Rectal smooth muscle tissue (tissue), 1 donor: Measurements from ENCODE around the gene ADGRF5.

Experiments used
- H3K27ac ChIP-seq: one replicate; pipeline ENCODE4 v1.7.0; 2013; ENCODE audit warnings: low read depth, low read length, inconsistent platforms
- H3K27me3 ChIP-seq: one replicate; pipeline ENCODE4 v1.7.0; 2013; ENCODE audit warnings: low read length; ENCODE audit not compliant: control insufficient read depth, insufficient read depth
- H3K36me3 ChIP-seq: one replicate; pipeline ENCODE4 v1.7.0; 2013; ENCODE audit warnings: low read length; ENCODE audit not compliant: control insufficient read depth, insufficient read depth
- H3K4me1 ChIP-seq: one replicate; pipeline ENCODE4 v1.7.0; 2013; ENCODE audit warnings: low read length; ENCODE audit not compliant: control insufficient read depth, insufficient read depth
- H3K4me3 ChIP-seq: one replicate; pipeline ENCODE4 v1.7.0; 2013; ENCODE audit warnings: low read length
- H3K9ac ChIP-seq: one replicate; pipeline ENCODE4 v1.7.0; 2013; ENCODE audit warnings: low read length

The ADGRF5 gene

DNA sequence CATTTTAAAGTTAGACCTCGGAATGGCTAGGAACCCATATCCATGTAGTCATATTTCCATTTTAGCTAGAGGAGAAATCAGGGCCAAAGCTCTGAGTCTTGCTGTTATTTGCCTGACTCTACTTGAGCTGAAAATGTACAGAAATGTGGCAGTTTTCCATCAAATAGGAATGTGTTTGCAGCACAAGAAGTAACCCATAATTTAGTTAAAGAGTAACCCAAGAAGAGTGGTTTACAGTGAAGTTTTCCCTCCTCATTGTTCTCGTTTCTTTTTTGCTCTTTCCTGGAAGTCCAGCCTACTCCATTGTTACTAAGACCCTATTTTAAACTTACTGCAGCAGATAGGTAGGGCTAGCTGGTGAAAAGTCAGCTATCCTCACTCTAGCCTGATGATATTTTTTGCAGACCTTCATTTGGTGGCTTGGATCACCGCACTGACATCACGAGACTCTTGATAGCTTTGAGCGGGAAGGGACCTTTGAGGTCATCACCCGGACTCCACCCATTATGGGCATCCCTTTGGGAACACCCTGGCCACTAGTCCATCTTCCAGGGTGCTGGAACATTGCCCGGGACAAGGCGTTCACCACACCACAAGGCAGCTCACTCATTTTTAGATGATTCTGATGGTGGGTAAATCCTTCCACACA lies 28.0 kb upstream of the ADGRF5 start:
- Histone ChIP-seq H3K4me3 (no peak overlapping the region), H3K36me3 (no peaks in the 10 kb centered on the region), H3K27ac (no peak overlapping the region), H3K4me1 (no peaks in the 10 kb centered on the region), H3K27me3 (no peaks in the 10 kb centered on the region), H3K9ac (no peak overlapping the region)

DNA sequence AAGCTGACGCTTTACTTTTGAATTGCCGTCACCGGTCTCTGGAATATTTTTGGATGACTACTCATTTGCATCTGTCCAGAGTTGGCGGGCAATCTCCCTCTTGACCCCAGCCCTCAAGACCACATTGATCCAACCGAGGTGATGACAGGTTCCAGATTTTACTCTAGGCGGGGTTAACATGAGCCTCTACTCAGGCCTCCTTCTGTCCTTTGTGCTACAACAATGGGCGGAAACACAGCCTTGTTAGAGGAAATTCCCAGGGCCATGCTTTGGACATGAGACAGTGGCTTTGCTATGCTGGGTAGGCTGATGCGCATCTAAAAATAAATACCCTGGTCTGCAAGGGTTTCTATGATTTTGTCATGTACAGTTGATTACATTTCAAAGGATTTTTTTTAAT lies 27.0 kb upstream of the ADGRF5 start:
- Histone ChIP-seq H3K9ac (no peak overlapping the region), H3K36me3 (no peaks in the 10 kb centered on the region), H3K4me1 (no peaks in the 10 kb centered on the region), H3K27ac (no peak overlapping the region), H3K4me3 (no peak overlapping the region), H3K27me3 (no peaks in the 10 kb centered on the region)

DNA sequence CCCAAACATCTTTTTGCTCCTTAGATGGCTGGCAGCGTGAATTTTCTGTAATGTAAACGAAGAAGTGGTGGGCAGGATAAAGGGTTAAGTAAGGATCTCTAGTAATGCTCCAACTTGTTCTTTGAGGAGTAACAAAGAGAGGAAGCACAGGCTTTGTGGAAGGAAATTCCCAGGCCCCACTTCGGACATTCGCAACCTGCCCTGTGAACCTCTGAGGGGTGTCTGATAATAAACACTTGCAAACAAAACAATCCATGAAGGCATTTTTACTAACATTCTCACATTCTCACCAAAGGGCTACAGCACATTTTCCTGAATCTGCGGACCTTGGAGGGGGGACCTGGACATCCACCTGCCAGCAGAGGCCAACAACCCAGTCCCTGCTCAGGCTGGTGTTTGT lies 25.8 kb upstream of the ADGRF5 start:
- Histone ChIP-seq H3K9ac (no peak overlapping the region), H3K4me1 (no peaks in the 10 kb centered on the region), H3K27ac (no peak overlapping the region), H3K27me3 (no peaks in the 10 kb centered on the region), H3K36me3 (no peaks in the 10 kb centered on the region), H3K4me3 (no peak overlapping the region)

DNA sequence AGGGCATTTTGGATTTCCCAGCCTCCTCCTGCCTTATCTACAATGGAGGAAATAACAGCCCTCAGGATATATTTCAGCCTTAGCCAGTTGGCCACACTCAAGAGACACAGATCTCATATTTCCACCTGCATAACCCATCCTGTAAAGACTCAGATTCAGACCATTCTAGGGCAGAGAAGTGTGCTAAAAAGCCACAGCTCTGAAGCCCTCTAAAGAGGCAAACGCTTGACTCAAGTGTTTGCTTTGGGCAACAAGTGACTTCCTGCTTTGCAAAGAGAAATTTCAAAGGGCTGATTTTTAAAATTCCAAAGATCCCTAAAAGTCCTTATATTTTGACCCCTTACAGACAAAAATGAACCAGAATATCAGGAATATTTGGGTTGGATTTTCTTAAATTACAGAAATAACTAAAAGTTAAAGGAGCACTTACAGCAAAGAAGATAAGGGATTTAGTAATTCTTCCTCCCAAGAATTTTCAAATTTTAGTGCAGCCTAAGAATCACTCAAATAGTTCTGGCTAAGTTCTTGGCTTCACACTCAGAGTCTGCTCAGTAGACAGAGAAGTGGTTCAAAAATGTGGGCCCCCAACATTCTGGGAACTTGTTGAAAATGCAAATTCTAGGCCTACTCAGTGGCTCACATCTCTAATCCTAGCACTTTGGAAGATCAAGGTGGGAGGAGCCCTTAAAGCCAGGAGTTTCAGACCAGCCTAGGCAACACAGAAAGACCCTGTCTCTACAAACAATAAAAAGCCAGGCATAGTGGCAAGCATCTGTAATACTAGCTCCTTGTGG lies 18.9 kb upstream of the ADGRF5 start:
- no peaks in the 10 kb centered on the region for H3K36me3 ChIP-seq
- H3K4me1 ChIP-seq, result no peaks in the 10 kb centered on the region
- no peak overlapping the region for H3K9ac ChIP-seq
- H3K27ac ChIP-seq, result no peak overlapping the region
- no peaks in the 10 kb centered on the region for H3K27me3 ChIP-seq
- H3K4me3 ChIP-seq, result no peak overlapping the region

DNA sequence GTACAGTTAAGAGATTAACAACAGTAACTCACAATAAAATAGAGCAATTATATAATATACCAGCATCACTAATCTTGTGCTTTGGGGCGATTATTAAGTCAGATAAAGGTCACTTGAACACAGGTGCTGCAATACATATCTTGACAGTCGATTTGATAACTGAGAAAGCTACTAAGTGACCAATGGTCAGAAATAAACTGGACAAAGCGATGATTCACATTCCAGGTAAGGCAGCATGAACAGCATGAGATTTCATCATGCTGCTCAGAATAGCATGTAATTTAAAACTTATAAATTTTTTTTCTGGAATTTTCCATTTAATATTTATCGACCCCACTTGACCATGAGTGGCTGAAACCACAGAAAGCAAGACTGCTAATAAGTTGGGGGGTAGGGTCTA lies 15.9 kb upstream of the ADGRF5 start:
- Histone ChIP-seq H3K27me3 (no peaks in the 10 kb centered on the region), H3K27ac (no peak overlapping the region), H3K9ac (no peak overlapping the region), H3K4me3 (no peak overlapping the region), H3K4me1 (no peaks in the 10 kb centered on the region), H3K36me3 (no peaks in the 10 kb centered on the region)

DNA sequence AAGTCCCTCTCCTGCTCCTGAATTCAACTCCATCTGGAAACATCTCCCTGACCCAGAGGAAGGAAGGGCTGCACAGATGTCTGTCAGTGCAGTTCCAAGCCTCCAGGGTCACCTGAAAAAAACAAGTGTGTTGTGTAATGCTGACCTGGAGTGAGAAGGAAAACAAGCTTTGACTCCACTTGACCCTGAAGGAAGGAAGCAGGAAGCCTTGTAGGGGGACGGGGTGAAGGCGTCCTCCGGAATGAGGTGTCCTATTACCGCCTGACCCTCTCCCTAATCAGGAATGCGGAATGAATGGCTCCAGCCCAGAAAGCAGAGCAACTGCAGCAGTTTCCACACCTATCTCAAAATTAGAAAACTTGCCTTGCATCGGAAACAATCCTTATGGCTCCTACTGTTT lies 13.9 kb upstream of the ADGRF5 start:
- no peak overlapping the region for H3K9ac ChIP-seq
- H3K4me3 ChIP-seq, result no peak overlapping the region
- no peaks in the 10 kb centered on the region for H3K4me1 ChIP-seq
- H3K27ac ChIP-seq, result no peak overlapping the region
- H3K36me3 ChIP-seq, result no peaks in the 10 kb centered on the region
- H3K27me3 ChIP-seq, result no peaks in the 10 kb centered on the region

DNA sequence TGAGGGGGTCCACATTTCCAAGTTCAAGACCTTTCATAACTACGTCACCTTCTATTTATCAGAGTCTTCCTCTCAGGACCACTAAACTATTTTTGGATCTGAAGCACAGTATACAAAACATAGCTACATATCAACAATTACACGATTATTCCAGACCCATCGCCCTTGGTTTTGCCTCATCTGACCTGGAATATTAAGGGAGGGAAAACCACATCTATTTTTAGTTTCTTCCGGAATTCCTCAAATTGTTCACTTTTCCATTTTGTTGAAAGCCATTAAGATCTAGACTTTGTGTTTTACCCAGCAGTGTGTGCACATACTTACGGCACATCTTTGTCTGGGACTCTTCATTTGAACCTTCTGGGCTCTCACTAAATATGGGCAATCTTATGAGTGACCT lies 12.0 kb upstream of the ADGRF5 start:
- Histone ChIP-seq H3K4me1 (no peaks in the 10 kb centered on the region), H3K27me3 (no peaks in the 10 kb centered on the region), H3K27ac (no peak overlapping the region), H3K9ac (no peak overlapping the region), H3K4me3 (no peak overlapping the region), H3K36me3 (no peaks in the 10 kb centered on the region)

DNA sequence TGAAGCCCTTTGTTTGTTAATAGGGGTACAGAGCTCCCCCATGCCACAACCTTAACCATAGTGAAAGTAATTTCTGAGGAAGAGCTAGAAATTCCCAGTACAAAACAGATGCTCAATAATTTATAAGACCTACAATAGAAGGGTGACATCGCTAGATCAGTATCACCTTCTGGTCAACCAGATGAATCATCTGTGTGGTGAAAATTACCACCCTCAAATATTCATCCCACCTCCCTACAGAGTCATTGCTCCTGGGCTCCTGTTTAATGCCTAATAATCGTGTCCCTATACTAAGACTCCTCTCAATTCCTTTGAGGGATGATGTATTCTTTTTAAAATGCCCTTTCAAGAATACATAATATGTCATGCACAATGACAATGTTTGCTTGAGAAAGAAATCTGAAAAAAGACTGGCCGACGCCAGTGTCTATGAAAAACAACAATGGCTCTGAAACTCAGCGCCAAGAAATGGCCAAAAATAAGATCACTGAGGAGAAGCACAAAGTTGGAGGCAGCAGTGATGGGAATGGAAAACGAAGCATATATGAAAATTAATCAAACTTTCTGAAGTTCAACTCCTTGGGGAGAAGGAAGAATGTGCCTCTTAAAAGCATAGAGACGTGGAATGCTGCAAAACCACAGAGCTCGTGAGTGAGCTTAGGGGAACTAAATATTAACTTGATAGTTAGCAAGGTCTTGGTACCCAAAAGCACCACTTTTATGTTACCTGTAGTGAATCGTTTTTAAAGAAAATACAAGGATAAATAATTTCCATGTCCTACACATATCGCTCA lies 11.0 kb upstream of the ADGRF5 start:
- H3K4me1 ChIP-seq, result no peaks in the 10 kb centered on the region
- H3K27me3 ChIP-seq, result no peaks in the 10 kb centered on the region
- no peak overlapping the region for H3K4me3 ChIP-seq
- H3K27ac ChIP-seq, result no peak overlapping the region
- no peaks in the 10 kb centered on the region for H3K36me3 ChIP-seq
- H3K9ac ChIP-seq, result no peak overlapping the region

DNA sequence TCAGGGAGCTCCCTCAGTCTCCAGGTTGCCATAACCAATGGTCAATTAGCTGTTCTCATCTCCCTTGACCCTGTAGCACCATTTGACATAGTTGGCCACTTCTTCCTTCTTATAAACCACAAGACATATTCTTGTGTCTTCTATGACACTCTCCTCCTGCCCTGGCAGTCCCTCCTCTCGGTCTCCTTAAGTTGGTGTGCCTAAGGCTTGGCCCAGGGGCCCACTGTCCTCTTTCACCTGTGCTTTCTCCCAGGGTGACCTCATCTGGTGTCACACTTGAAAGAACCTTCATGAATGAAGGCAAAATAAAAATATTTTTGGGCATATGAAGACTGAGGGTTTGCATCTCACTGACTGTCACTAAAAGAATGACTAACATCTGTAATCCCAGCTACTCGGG lies 9.7 kb upstream of the ADGRF5 start:
- H3K4me3 ChIP-seq, result no peak overlapping the region
- H3K4me1 ChIP-seq, result no peaks in the 10 kb centered on the region
- H3K27ac ChIP-seq, result no peak overlapping the region
- H3K27me3 ChIP-seq, result no peaks in the 10 kb centered on the region
- no peaks in the 10 kb centered on the region for H3K36me3 ChIP-seq
- H3K9ac ChIP-seq, result no peak overlapping the region

DNA sequence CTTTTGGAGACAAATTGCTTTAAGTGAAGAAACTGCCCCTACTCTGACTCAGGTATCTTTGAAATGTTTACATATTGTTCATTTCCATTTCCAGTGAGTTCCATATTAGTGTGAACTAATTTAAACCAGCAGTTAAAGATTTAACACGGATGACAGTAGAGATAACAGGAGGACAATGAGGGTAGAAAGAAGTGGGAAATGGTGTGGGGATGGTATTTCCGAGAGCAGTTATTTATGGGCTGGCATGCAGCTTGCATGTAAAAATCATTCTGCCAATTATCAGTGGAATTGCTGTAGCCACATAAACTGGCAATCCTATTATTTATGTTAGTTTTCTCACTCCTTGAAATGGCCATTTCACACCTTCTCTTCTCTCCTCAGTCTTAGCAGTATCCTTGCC lies 8.6 kb upstream of the ADGRF5 start:
- H3K36me3 ChIP-seq, result no peaks in the 10 kb centered on the region
- H3K4me1 ChIP-seq, result no peaks in the 10 kb centered on the region
- H3K27me3 ChIP-seq, result no peaks in the 10 kb centered on the region
- no peak overlapping the region for H3K27ac ChIP-seq
- no peak overlapping the region for H3K4me3 ChIP-seq
- no peak overlapping the region for H3K9ac ChIP-seq

DNA sequence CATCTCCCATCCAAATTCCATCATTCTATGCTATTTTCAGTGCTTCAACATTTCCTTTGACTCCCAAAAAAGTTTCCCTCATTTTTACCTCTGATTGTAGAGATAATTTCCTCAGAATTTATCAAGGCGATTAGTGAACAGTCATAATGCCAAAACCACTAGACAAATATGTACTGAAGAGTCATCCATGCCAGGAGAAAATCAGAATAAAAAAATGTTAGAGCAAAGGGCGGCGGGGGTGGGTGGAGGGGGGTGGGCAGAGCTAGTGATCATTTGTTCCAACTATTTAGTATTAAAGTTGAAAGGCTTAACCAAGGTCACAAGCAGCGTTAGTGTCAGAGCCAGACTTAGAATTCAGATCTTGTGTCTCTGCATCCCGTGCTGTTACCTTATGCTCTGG lies 5.3 kb upstream of the ADGRF5 start:
- H3K36me3 ChIP-seq, result no peaks in the 10 kb centered on the region
- no peaks in the 10 kb centered on the region for H3K4me1 ChIP-seq
- H3K9ac ChIP-seq, result no peak overlapping the region
- no peaks in the 10 kb centered on the region for H3K27me3 ChIP-seq
- no peak overlapping the region for H3K4me3 ChIP-seq
- no peak overlapping the region for H3K27ac ChIP-seq

DNA sequence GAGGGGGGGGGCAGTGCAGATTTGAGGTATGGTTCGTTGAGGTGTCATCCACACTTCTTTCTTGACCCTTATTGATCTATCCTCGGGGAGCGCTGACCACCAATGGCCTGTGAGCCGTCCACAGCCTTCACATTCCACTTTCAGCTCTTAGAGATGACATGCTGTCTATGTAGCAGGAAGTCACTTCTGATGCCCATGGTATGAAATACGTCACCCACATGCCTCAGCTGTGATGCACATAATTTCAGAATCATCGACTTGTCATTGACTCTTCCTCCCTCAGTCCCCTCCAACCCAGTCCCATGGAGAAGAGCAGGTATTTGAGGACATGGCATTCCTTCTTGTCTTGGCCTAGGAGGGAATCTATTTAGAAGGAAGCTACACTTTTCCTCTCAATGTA lies 4.7 kb upstream of the ADGRF5 start:
- no peaks in the 10 kb centered on the region for H3K4me1 ChIP-seq
- H3K9ac ChIP-seq, result no peak overlapping the region
- no peak overlapping the region for H3K4me3 ChIP-seq
- H3K27ac ChIP-seq, result no peak overlapping the region
- no peaks in the 10 kb centered on the region for H3K36me3 ChIP-seq
- no peaks in the 10 kb centered on the region for H3K27me3 ChIP-seq
